NB4 (cell line): ENCODE results near the gene EIF3I.

Source experiments
- CTCF ChIP-seq: IDR thresholded peaks from one replicate; pipeline ENCODE4 v1.5.1; 2012; ENCODE audit warnings: low read depth, low read length
- POLR2A ChIP-seq: IDR thresholded peaks from 2 replicates; pipeline ENCODE4 v1.6.1; 2011; ENCODE audit warnings: mild to moderate bottlenecking; ENCODE audit not compliant: insufficient read length; ENCODE audit errors: extremely low read depth

- TF ChIP-seq POLR2A (no peak), CTCF (no peak)
These were observed 20.2 kb downstream of the EIF3I start for GRCh38 chr1:32242341-32242851.
